Middle frontal gyrus (tissue), 1 donor: ENCODE data around the gene P4HB.

Experiments used
- DNase-seq: peaks from one replicate; pipeline ENCODE4 v3.0.0-alpha.2; 2015; ENCODE audit warnings: low spot score; ENCODE audit errors: extremely low spot score

Gene P4HB

DNA sequence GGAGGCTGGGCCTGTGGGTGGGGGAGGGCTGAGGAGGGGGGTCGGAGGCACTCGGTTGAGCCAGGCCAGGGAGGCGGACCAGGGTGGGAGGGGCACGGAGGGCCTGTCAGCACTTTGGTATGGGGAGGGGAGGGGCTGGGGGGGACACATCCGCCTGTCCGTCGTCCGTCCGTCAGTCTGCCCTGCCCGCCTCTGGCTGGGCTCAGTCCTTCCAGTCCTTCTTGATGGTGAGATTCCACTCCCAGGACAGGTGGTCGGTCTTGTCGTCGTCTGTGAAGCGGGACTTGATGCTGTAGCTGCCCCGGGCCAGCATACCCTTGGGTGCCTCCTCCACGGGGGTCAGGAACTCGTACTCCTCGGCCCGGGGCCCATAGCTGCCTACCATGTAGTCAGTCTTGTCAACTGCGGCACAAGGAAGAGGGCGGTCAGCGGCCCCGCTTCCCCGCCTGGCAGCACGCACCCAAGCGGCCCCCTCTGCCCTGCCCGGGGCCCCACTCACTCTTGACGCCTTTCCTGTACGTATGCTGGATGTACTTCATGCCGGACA is 8.4 kb upstream of the P4HB start:
- no peak for DNase-seq

DNA sequence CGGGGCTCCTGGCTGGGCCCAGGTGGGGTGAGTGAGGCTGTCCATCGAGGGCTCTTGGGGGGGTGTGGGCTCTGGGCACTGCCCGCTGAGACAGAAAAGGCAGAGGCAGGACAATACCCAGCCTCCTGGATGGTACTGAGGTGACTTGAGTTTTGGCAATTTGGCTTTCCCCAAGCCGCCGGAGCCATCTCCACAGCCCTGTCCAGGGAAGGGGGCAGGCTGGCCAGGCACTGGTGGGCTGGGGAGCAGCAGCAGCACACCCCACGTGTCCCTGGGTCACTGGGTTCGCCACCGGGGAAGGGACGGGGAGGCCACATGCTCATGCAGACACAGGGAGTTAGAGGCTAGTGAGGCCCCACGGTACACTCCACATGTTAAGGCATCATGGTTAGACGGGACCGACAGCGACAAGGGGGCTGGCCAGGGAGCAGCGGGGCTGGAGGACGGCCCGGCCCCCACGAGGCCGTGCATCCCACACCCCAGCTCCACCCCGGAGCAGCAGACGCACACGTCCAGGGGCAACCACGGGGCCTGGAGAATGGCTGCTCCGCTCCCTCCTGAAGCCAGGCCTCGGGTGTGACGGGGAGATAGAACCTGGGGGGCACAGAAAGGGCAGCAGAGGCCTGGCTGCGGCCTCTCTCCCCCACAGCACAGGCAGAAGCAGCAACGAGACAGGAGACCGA is 7.8 kb upstream of the P4HB start:
- no peak for DNase-seq

DNA sequence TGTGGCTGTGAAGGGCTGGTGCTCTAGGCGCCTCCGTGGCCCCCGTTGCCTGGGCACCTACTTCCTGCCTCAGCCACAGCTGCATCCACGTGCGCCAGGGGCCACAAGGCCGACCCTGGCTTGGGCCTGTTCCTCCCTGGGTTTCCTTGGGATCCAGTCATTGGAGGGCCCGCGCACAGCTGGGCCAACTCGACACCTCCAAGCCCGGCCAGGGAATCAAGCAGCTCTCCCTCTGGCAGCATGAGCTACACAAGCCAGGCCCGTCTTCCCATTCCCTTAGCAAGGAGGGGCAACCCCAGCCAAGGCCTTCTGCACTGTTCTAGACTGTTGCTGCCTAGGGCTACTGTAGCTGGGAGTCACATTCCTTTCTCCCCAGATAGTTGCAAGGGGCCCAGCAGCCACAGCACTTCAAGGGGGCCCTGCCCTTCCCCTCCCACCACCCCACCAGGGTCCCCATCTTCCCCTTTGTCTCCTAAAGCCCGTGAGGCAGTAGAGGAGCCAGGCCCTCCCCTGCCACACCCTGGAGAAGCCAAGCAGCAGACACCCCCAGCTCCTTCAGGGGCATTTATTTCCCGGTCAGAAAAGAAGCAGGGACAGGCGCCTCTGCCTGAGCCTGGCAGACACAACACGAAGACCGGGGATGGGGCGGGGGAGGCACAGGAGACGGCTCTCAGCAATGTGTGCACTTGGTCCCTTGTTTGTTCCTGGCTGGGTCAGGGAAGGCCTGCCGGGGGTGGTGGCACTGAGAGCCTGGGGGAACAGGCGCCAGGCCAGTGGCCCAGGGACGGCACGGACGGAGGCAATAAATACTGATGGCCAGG is 7.0 kb upstream of the P4HB start:
- no peak for DNase-seq

DNA sequence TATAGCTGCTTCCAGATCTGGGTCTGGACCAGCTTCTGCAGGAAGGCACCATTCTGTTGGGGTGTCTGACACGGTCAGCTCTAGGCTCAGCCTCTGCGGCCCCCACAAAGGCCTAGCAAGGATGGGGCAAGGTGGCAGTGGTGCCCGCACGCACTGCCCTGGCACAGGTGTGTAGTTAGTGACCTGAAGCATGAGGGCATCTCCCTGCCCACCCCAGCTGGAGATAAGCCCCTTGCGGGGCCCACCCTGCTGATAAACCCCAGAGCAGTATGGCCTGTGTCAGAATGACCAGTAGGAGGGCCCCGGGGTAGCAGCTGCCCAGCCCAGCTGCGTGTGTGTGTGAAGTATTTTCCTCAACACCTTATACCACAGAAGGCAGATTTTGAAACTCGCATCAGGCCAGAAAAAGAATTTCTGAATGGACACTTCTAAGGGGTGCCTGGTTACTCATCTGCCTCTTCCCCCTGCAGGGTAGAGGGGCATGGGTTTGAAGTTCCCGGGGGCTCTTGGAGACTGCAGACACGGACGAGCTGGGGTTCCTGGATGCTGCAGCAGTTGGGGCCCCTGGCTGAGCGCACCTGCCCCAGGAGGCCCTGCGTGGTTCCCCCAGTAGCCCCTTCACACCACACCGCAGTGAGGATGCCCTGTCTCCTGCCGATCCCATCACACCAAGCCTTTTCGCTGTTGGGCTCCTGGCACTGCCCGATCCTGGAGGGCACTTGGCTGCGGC is 6.3 kb upstream of the P4HB start:
- no peak for DNase-seq

DNA sequence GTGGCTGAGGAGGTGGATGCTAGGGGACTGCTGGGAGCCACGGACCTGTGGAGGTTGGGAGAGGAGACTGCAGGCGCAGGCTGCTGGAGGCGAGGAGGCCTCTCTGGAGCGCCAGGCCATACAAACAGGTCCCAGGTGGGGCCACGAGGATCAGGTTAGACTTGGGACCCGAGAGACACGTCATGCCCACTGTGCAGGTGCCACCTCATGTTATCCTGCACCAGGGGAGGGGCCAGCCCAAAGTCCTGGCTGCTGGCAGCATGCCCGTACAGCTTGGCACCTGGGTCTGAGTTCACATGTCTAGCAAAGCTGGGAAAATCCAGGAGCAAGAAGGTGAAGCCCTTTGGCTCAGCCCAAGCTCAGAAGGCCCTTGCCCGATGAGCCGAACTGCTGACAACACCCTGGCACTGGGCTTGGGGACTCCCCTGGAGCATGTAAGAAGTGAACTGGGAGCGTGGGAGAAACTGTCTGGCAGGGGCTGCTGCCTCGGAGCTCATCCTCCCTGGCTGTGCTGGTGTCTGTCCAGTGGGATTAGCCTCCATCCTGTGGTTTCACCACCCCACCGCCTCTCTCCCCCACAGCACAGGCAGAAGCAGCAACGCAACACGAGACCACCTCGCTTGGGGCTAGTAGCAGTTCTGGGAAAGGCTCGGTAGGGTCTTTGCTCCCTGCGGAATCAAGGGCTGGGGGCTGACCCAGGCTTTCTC is 5.6 kb upstream of the P4HB start:
- DNase-seq, result no peak

DNA sequence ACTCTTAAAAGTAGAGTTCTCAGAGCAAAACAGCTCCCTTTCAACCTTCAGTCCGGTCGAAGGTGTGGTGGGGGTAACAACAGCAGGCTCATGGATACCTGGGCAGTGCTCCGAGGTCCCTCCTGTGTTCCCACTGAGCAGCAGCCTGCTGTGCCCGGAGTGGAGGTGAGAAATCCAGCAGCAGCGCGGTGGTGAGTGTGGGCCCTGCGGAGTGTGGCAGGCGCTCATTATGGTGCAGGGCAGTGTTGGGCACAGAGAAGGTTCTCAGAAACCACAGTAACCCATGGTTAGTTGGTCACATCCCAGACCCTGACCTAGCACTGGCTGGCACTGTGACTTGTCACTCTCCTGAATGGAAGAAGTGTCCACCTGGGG is 5.0 kb upstream of the P4HB start:
- no peak for DNase-seq

DNA sequence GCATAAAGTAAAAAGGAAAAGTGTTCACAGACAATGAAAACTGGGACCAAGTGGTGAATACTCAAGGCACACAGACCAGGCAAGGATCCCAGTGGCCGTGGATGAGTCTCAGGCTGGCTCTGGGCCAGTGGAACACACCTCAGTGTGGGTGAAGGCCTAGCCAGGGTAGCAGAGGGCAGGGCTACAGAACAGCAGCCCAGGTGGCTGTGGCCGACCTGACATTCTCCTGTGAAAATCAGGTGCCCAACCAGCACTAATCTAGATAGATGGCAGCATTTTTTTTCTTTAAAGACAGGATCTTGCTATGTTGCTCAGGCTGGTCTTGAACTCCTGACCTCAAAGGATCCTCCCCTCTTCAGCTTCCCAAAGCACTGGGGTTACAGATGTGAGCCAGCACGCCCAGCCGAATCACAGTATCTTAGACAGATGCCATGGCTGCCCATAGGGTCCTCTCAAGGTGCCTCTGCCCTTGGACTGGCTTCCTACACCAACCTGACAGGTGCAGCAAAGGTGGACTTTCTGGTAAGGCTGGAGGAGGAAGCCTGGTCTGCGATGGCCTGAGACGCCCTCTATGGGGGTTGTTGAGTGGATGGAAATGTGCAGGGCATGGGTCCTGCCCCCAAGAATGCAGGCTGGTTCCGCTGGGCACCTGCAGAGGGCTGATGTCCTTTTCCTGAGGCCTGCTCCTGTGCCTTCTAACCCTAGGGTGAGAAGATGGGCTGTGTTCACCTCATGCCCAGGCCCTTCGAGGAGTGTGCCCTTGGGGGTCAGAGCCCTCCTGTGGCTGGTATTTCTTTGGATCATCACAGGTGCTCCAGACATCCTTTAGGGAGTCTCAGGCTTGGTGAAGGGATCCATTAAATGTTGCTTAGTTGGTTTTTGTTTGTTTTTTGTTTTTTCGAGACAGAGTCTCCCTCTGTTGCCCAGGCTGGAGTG is 3.8 kb upstream of the P4HB start:
- DNase-seq, result no peak

DNA sequence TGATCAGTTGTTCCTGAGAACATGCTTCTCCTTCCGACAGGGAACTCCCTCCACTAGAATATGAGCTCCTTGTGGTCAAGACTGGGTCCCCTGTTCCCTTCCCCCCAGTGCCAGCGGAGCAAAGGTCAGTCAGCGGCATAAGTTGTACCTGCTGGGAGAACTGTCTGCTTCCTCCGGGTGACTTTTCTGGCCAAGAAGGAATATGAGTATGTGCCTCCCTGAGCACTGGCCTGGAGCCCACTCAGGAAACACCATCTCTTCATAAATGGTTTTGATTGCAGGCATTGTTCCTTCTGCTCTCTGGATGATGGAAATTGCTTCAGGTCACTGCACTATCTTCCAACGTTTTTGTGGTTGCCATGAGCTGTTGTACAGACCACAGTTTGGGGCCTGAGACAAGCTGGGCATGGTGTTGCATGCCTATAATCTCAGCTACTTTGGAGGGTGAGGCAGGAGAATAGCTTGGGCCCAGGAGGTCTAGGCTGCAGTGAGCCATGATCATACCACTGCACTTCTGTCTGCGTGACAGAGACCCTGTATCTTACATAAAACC is 2.9 kb upstream of the P4HB start:
- no peak for DNase-seq

DNA sequence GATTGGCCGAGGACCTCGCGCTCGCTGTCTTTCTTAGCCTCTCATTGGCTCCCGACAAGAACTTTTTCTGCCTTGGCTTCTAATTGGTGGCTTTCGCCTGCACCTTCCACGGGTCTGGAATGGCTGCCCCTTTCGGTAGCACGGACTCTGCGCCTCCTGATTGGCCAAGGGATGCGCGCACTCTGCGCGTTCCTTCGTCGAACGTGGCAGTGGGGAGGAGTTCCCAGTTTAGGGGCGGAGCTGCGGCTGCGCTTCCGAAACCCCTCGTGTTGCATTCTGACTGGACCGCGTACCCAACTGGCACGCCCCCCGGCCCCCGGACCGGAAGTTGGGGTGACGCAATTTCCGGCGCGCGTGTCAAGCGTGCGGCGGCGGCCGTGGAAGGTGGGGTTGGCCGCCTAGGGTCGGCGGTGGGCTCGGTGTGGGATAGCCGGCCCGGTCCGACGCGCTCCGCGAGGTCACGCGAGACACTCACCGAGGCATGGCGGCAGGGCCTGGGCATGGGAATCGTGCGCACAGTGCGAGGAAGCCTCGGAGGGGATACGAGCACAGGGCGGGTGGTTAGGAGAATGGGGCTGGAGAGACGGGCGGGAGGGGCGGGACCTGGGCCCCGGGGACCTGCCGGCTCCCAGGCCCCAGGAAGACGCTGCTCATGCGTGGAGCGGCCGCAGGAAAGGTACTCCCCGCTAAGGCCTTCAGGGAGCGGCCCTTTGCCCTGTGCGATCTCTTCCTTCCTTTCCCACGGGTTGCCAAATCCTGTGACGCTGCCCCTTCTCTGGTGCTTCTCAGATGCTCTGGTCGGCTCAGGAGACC is 627 bp upstream of the P4HB start:
- DNase-seq, result peak; percentile 100

DNA sequence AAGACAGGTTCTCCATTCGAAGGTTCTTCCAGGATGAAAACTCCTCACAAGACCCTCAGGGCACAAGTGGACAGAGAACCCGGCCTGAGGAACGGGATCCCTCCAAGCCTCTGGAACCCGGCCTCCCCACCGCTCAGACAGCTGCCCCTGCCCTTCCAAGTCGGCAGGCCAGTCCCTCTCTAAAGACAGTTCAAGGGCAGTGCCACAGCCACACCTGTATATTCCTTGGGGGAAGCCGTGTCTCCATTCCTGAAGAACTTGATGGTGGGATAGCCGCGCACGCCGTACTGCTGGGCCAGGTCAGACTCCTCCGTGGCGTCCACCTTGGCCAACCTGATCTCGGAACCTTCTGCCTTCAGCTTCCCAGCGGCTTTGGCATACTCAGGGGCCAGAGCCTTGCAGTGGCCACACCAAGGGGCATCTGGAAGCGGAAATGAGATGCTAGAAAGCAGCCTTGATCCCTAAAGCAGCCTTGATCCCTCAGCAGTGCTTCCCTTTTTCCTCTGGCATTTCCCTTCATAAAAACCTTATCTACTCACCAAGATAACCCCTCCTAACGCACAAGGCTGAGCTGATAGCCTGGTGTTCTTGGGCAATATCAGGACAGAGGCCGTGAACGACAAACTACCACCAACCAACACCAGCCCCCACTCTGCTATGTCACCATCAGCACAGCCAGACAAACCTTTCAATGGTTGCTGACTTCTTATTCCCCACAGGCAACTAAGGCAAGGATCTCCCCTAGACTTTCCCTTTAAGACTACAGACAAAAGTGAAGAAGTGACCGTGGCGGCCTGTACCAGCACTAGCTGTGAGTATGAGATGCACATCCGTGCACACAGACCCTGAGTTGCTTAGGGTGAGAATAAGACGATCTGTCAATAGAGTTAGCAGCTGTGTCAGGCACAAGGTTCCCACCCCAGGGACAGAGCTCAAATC is 1.1 kb downstream of the P4HB start:
- DNase-seq, result no peak

DNA sequence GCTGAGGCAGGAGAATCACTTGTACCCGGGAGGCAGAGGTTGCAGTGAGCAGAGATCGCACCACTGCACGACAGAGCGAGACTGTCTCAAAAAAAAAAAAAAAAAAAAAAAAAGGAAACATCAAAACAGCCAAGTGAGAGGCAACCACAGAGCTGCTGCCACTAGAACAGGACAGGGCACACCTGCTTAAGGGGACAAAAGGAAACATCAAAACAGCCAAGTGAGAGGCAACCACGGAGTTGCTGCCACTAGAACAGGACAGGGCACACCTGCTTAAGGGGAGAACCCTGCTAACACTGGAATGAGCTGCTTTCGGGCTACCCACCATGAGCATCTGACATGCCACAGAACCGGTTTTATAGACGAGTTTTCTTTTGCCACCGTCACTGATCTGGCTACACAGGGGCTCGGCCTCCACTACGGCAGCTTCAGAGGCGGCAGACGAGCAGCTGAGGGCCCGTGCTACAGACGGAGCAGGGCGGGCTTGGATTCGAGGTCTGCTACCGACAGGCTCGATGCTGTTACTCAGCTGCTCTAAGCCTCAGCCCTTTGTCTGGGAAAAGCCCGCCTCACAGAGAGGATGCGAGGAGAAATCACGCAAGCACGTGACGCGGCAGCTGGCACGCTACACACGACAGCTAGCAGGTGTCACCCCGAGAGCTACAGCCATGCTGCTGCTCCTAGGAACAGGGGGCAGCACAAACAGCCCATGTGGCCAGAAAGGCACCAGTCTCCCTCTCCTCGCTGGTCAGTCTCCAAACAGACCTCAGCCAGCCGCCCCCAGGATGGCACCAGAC is 2.0 kb downstream of the P4HB start:
- DNase-seq, result no peak

DNA sequence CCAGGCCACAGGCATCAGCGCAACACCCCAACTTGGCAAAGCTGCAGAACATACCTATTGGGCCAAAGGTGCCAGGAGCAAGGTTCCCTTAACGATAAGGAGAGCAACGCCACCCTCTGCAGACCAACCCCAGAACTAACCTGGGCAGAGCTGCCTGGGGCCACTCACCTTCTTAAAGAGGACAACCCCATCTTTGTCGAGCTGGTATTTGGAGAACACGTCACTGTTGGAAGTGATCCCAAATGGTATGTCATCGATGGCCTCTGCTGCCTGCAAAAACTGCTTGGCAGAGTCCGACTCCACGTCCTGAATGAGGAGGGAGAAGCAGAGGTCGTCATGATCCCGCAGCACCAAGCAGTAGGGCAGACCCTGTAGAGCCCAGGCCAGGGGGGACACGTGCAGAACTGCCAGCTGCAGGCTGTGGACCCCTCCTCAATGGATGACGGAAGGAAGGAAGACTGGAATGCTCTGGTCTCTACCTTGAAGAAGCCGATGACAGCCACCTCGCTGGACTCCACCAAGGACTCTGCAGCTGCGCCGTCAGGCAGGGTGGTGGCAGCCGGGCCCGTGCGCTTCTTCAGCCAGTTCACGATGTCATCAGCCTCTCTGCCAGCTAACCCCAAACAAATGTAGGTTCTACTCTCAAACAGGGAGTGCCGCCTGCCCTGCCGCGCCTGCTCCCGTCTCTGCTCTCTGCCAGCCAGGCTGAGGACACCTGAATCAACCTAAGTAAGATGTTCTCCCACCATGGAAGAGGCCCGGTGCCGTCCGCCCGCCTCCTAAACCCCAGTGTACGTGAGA is 5.2 kb downstream of the P4HB start:
- DNase-seq, result no peak

DNA sequence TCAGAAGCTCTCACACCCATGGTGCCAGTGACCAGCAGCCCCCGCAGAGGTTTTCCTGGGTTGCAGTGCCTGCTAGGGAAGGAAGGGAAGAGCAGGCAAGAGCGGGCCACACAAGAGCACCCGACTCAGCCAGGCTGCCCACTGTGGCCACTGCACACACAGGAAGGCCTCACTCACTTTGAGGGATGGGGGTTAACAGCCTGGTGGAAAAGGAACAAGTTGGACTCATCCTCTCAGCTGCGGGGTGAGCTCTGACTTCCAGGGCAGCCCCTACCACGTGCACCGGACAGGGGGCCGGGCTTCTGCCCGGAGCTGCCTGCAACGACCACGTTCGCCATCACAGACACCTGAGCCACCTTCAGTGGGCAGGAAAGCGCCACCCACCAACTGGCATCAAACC is 8.1 kb downstream of the P4HB start:
- DNase-seq, result no peak

DNA sequence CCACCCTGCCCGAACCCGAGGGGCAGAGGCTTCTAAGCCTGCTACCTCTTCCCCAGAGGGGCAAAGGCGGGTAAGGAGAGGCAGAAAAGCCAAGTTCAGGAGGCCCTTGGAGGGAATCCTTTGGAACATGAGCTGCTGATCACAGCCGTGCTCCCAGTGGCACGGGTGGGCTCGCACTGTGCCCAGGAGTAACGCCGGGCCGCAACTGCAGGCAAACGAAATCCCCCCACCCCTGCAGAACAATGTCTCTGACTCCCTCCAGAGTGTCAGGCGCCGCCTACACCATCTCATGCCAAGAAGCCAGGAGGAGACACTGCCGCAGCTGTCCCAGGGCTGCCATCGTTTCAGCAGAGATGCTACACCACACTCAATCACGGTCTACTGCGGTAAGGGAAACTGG is 8.9 kb downstream of the P4HB start:
- no peak for DNase-seq

DNA sequence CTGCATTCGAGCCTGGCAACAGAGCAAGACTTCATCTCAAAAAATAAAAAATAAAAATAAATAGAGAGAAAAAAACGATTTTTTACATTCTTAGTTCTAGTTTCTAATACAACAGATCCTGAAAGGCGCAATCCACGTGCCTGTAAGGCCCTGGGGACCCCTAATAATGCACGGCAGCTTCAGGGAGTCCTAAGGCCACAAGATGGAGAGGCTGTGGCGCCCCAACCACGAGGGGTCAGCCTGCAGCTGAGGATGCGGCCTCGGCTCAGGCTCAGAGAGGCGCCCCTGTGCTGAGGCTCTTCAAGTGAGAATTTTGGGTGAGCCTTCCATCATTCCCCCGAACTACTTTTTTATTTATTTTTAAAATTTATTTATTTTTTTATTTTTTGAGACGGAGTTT is 10.9 kb downstream of the P4HB start:
- no peak for DNase-seq
